GM19025 (cell line): Measurements from ENCODE around the gene CCR5AS.

ENCODE experiments used
- ATAC-seq: cut with Tn5 transposase; IDR thresholded peaks from one replicate; pipeline ENCODE4 v1.9.1; 2021; ENCODE audit warnings: mild to moderate bottlenecking, low read depth, moderate library complexity; ENCODE audit not compliant: unreplicated experiment

The CCR5AS gene

GRCh38 chr3:46383211-46383950, 23.5 kb downstream of the CCR5AS start:
- ATAC-seq, result no peak

- ATAC-seq, result no peak
These were observed 25.2 kb downstream of the CCR5AS start for GRCh38 chr3:46381625-46382024.

- ATAC-seq, result no peak
These were observed 26.2 kb downstream of the CCR5AS start for GRCh38 chr3:46380471-46381221.

- ATAC-seq, result no peak
These were observed 28.4 kb downstream of the CCR5AS start for GRCh38 chr3:46378426-46378942.

- ATAC-seq, result no peak
These were observed 31.1 kb downstream of the CCR5AS start for GRCh38 chr3:46375814-46376213.

- no peak for ATAC-seq
These were observed 31.6 kb downstream of the CCR5AS start for GRCh38 chr3:46375218-46375617.

GRCh38 chr3:46374755-46375154, 32.1 kb downstream of the CCR5AS start:
- no peak for ATAC-seq

- no peak for ATAC-seq
These were observed 34.1 kb downstream of the CCR5AS start for GRCh38 chr3:46372492-46373359.

- ATAC-seq, result no peak
These were observed 35.1 kb downstream of the CCR5AS start for GRCh38 chr3:46371519-46372340.

GRCh38 chr3:46370839-46371518, 35.9 kb downstream of the CCR5AS start, which contains the start of gene CCR5:
CCR5 (plus strand) TSS chr3:46370946; CDS start chr3:46372903, 1,957 bp downstream.
- no peak for ATAC-seq

- no peak for ATAC-seq
These were observed 37.2 kb downstream of the CCR5AS start for GRCh38 chr3:46369675-46370132.

- no peak for ATAC-seq
These were observed 37.7 kb downstream of the CCR5AS start for GRCh38 chr3:46369151-46369550.

- no peak for ATAC-seq
These were observed 38.3 kb downstream of the CCR5AS start for GRCh38 chr3:46368569-46368968.

GRCh38 chr3:46367811-46368210, 39.1 kb downstream of the CCR5AS start:
- no peak for ATAC-seq

- no peak for ATAC-seq
These were observed 40.9 kb downstream of the CCR5AS start for GRCh38 chr3:46365737-46366524.

GRCh38 chr3:46365041-46365440, 41.8 kb downstream of the CCR5AS start:
- ATAC-seq, result no peak

- no peak for ATAC-seq
These were observed 45.2 kb downstream of the CCR5AS start for GRCh38 chr3:46361408-46362283.
